OCI-M2 (cell line): Measurements from ENCODE around the gene MYO1B.
"Not testable (repeated sequence)": the region's sequence is repeated elsewhere in the genome, so short reads cannot be mapped to it uniquely, and the experiment has no call there.

Experiments
- DNase-seq: peaks from one replicate; lab custom pipeline; 2025; ENCODE audit not compliant: unreplicated experiment; lab: John Stamatoyannopoulos, UW

Gene MYO1B

GRCh38 chr2:191443446-191443845, 198.2 kb downstream of the MYO1B start:
- DNase-seq: no peak

GRCh38 chr2:191446910-191447309, 201.7 kb downstream of the MYO1B start:
- DNase-seq: no peak

GRCh38 chr2:191451116-191451515, 205.9 kb downstream of the MYO1B start:
- DNase-seq: no peak

DNA sequence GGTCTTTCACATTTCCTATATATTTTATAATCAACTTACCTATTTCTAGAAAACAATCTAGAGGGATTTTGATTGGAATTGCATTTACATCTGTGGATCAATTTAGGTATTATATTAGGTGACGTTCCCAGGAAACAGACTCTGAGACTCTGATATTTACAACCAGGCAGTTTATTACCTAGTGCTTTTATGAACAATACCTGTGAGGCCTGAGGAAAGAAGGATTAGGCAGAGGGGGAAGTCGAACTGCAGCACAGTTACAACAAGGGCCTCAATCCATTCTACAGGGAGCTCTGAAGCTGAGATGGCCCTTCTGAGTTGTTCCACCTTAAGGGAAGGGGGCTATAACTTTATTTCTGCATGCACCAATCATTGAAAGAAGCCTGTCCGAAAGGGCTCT, 206.9 kb downstream of the MYO1B start:
- DNase-seq: no peak

- no peak for DNase-seq
Observed at GRCh38 chr2:191453761-191454160, 208.6 kb downstream of the MYO1B start.

DNA sequence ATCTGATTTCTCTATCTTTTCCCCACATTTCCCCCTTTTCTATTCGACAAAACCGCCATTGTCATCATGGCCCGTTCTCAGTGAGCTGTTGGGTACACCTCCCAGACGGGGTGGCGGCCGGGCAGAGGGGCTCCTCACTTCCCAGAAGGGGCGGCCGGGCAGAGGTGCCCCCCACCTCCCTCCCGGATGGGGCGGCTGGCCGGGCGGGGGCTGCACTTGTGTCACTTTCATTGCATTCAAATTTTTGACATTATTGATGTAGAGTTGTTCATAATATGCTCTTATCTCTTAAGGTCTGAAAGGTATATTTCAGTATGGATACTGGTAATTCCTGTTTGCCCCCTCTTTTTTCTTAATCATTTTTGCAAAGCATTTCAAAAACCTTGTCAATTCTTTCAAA, 211.3 kb downstream of the MYO1B start:
- DNase-seq: not testable (repeated sequence)

DNA sequence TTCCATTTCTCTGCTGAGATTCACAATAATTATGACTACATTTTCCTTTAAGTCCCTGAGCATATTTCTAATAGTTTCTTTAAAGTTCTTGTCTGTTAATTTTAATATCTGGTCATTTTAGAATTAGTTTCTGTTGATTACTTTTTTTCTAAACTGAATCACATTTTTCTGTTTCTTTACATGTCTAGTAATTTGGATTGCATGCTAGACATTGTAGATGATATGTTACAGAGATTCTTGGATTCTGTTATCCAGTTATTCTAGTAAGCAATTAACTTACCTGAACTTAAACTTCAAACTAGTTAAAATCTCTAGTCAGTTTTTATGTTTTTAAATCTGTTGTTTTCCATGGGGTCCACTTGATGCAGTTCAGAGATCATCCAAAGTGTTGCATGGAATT, 214.0 kb downstream of the MYO1B start:
- no peak for DNase-seq

GRCh38 chr2:191462370-191462769, 217.2 kb downstream of the MYO1B start:
- no peak for DNase-seq

DNA sequence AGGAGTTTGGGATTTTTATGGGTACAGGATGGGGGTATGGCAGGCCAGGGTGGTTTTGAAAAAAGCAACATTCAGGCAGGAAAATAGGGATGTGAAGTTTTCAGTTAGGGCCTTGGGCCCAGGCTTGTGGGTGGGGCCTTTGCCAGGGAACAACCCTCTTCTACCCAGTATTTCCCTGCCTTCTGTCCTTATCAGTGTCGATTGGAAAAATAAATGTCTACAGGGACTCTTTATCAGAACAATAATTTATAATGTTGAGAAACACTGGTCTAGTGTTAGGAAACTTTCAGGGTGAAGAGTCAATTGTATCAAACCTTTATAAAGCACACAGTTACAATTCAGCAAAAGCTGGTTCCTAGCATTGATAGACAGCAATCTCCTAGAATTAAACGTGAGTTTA, 218.6 kb downstream of the MYO1B start:
- DNase-seq: no peak

DNA sequence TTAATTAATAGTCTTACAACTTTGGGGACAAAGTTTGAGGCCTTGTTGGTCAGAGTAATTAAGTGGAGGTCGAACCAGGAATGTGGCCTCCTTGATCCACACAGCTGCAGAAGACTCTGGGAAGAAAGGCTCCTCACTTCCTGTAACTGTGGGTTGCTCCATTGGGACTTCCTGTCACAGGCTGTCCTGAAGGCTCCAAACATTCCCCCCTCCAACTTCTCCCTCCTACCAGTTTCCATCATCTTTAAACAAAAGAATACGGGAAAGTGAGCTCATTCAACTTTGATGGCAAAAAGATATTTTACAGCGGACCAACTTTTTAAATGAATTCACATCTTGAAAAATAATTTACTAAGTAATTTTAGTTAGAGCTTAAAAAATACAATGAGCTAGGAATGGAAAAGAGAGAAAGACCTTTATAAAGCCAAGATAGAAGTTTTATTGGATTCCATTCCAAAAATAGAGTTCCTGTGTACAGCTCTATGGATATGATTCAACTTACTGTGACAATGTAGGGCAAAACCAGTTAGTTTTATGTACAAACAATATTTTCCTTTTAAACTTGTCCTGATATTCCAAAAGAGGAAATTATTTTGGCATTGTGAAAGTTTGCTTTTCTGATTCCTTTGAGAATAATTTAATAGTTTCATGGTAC, 220.7 kb downstream of the MYO1B start:
- DNase-seq: no peak

- no peak for DNase-seq
Observed at GRCh38 chr2:191467113-191467512, 221.9 kb downstream of the MYO1B start.

DNA sequence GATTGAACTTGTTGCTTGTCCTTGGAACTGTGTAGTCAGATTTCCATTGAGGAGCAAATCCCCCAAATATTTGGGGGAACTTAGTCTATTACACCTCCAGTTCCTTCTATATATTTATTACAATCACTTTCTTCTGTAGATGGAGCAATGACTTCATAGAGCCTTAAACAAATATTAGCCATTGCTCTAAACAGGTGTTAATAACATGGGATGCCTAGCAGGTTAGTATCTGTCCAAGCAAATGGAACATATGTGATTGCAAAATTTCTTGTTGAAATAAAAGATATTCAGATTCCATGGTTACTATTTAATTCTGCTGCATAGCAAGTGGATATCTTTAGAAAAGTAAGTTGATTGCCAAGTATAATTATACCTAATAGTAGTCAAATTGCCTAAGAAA, 225.1 kb downstream of the MYO1B start:
- no peak for DNase-seq

DNA sequence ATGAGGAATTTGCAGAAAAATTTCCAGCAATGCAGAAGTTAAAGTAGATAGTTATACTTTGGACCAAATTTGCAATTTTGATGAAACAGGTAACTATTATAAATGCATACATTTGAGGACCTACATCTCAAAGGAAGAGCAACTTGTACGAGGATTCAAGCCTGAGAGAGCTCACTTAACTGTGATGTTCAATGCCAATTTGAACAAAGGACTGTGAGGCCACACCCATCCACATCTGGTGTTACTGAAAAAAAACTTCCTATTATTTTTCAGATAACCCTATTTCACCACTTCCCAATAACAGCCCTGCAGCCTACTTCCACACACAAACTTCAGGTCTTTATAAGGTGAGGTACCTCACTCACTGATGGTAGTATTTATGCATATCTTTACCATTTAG, 229.3 kb downstream of the MYO1B start:
- no peak for DNase-seq
